Activated naive CD4-positive, alpha-beta T cell treated with anti-CD3 and anti-CD28 coated beads for 36 hours (primary cell): ENCODE measurements around the gene EFNB3. TPM values are rescaled to one million over a fixed set of nuclear protein-coding genes. Genes with fewer than 3 reads are reported as not detected.

Source experiments
- CTCF ChIA-PET: fragments of 350-600 bp; sonication (Branson Sonifier 250); formaldehyde crosslinking; loops from one replicate; lab custom pipeline; 2021; ENCODE audit warnings: antibody characterized with exemption; lab: Charles Lee
- DNase-seq: peaks from one replicate; pipeline ENCODE4 v3.0.0-alpha.2; 2020
- H3K27ac Mint-ChIP-seq: one replicate; pipeline ENCODE4 v1.8.0; 2021; ENCODE audit warnings: mild to moderate bottlenecking, mixed read lengths
- H3K27me3 Mint-ChIP-seq: one replicate; pipeline ENCODE4 v1.8.0; 2021; ENCODE audit warnings: low read depth, mixed read lengths
- H3K36me3 Mint-ChIP-seq: one replicate; pipeline ENCODE4 v1.8.0; 2021; ENCODE audit warnings: low read depth, mixed read lengths
- H3K4me1 Mint-ChIP-seq: one replicate; pipeline ENCODE4 v1.8.0; 2021; ENCODE audit warnings: low read depth, mixed read lengths
- H3K4me3 Mint-ChIP-seq: one replicate; pipeline ENCODE4 v1.8.0; 2021; ENCODE audit warnings: mild to moderate bottlenecking, moderate library complexity, mixed read lengths
- H3K9me3 Mint-ChIP-seq: one replicate; pipeline ENCODE4 v1.8.0; 2021; ENCODE audit warnings: mixed read lengths
- intact Hi-C: fragments of 100-400 bp; cut with micrococcal nuclease; formaldehyde crosslinking; loops from one replicate; pipeline ENCODE4 v1.15.1; 2023
- total RNA-seq, 2 experiments: library from RNA; stranded (reverse); gene quantifications; one replicate each; pipeline ENCODE4 v1.2.3, GENCODE V29; 2021

The EFNB3 gene
- total RNA-seq, 2 experiments from 2014 or later, result not detected

- DNase-seq, result no peak
- Mint-ChIP-seq H3K36me3 (no peaks in the 10 kb centered on the region), H3K27me3 (no peaks in the 10 kb centered on the region), H3K27ac (no peak overlapping the region), H3K4me1 (no peaks in the 10 kb centered on the region), H3K4me3 (no peak overlapping the region), H3K9me3 (no peaks in the 10 kb centered on the region)
- CTCF ChIA-PET, result no interaction called here
- intact Hi-C loops, result no loop called here
Observed at GRCh38 chr17:7755095-7755890, 50.3 kb downstream of the EFNB3 start.

GRCh38 chr17:7756968-7757367 is 52.0 kb downstream of the EFNB3 start:
- H3K27ac Mint-ChIP-seq, result no peak overlapping the region
- CTCF ChIA-PET, result interaction anchor here (1.1 kb wide), 1 partner anchor 233 kb away, joined by 9 read pairs; no protein-coding TSS in a partner anchor

More at GRCh38 chr17:7756968-7757367, 52.0 kb downstream of the EFNB3 start:
- intact Hi-C loops, result no loop called here
- no peak overlapping the region for H3K4me3 Mint-ChIP-seq
- no peaks in the 10 kb centered on the region for H3K9me3 Mint-ChIP-seq
- no peaks in the 10 kb centered on the region for H3K36me3 Mint-ChIP-seq
- H3K4me1 Mint-ChIP-seq, result no peaks in the 10 kb centered on the region
- H3K27me3 Mint-ChIP-seq, result no peaks in the 10 kb centered on the region
- DNase-seq, result no peak

Other genes with a start within 250 kb of the EFNB3 start
- 1 to 10 TPM; 9.2 to 9.4 TPM for gene ZBTB4, start 225.6 kb upstream of the EFNB3 start, total RNA-seq
- not detected for gene SLC35G6, start 223.8 kb upstream of the EFNB3 start, total RNA-seq
- 100 to 1,000 TPM; 204 to 205 TPM for gene POLR2A, start 220.8 kb upstream of the EFNB3 start, total RNA-seq
- gene TNFSF12, start 156.1 kb upstream of the EFNB3 start, total RNA-seq, result 1 to 10 TPM; 5.8 to 7.4 TPM
- gene TNFSF13, start 146.5 kb upstream of the EFNB3 start, total RNA-seq, result 1 to 10 TPM; 2.1 to 2.6 TPM
- gene SENP3, start 143.3 kb upstream of the EFNB3 start, total RNA-seq, result 10 to 100 TPM; 43.2 to 46.9 TPM
- gene CD68, start 125.6 kb upstream of the EFNB3 start, total RNA-seq, result 10 to 100 TPM; 11.6 to 12.6 TPM
- gene MPDU1, start 121.3 kb upstream of the EFNB3 start, total RNA-seq, result 10 to 100 TPM; 48.8 to 53.5 TPM
- gene SOX15, start 115.1 kb upstream of the EFNB3 start, total RNA-seq, result under 1 TPM in 1 of 2 experiments, not detected in 1; 0.20 TPM
- gene FXR2, start 90.3 kb upstream of the EFNB3 start, total RNA-seq, result 10 to 100 TPM; 29.7 to 36.8 TPM
- gene SAT2, start 77.4 kb upstream of the EFNB3 start, total RNA-seq, result 10 to 100 TPM; 14.3 to 16.9 TPM
- not detected for gene SHBG, start 75.1 kb upstream of the EFNB3 start, total RNA-seq
- gene ATP1B2, start 54.3 kb upstream of the EFNB3 start, total RNA-seq, result under 1 TPM; 0.14 to 0.30 TPM
- 100 to 1,000 TPM; 148 to 149 TPM for gene TP53, start 17.7 kb upstream of the EFNB3 start, total RNA-seq
- 10 to 100 TPM; 13.7 to 14.7 TPM for gene WRAP53, start 16.7 kb upstream of the EFNB3 start, total RNA-seq
- gene DNAH2, start 12.5 kb downstream of the EFNB3 start, total RNA-seq, result not detected
- 10 to 100 TPM; 22.7 to 24.1 TPM for gene KDM6B, start 129.0 kb downstream of the EFNB3 start, total RNA-seq
- 1 to 10 TPM; 1.2 to 1.5 TPM for gene TMEM88, start 149.9 kb downstream of the EFNB3 start, total RNA-seq
- gene NAA38, start 152.4 kb downstream of the EFNB3 start, total RNA-seq, result 10 to 100 TPM; 75.0 to 75.3 TPM
- 1 to 10 TPM; 6.1 to 6.5 TPM for gene CYB5D1, start 152.8 kb downstream of the EFNB3 start, total RNA-seq
- 100 to 1,000 TPM; 180 to 185 TPM for gene CHD3, start 183.6 kb downstream of the EFNB3 start, total RNA-seq
- 1 to 10 TPM; 3.1 to 3.8 TPM for gene RNF227, start 211.1 kb downstream of the EFNB3 start, total RNA-seq
- gene KCNAB3, start 224.7 kb downstream of the EFNB3 start, total RNA-seq, result 1 to 10 TPM; 2.2 TPM
- 100 to 1,000 TPM; 162 to 172 TPM for gene TRAPPC1, start 226.7 kb downstream of the EFNB3 start, total RNA-seq
- 10 to 100 TPM; 49.3 to 56.3 TPM for gene CNTROB, start 227.0 kb downstream of the EFNB3 start, total RNA-seq